Endothelial cell of umbilical vein (primary cell): Measurements from ENCODE around the gene ADAMTS12. TPM values are rescaled to one million over a fixed set of nuclear protein-coding genes. Genes with fewer than 3 reads are reported as not detected.

Experiments used
- BruUV-seq: library from RNA; stranded (reverse); fragments of 400-500 nt; replicated peaks from 2 replicates; lab custom pipeline; 2021; lab: Mats Ljungman, UMichigan
- CTCF ChIA-PET: fragments of 300-600, 350-600 bp; sonication (Branson Sonifier 250); formaldehyde crosslinking; loops from one replicate; lab custom pipeline; 2021; ENCODE audit warnings: antibody characterized with exemption, inconsistent platforms; lab: Charles Lee
- POLR2A ChIA-PET: fragments of 300-600, 350-600 bp; sonication (Branson Sonifier 250); formaldehyde crosslinking; loops from one replicate; lab custom pipeline; 2021; ENCODE audit warnings: antibody characterized with exemption, inconsistent platforms; lab: Charles Lee
- DNase-seq: peaks from one replicate; pipeline ENCODE4 v3.0.0-alpha.2; 2011; ENCODE audit warnings: low read depth, low spot score
- FAIRE-seq: peaks from 2 replicates; lab custom pipeline; 2011; peaks lifted over from hg19 to GRCh38; lab: Jason Lieb, UNC
- H2AFZ ChIP-seq: 2 replicates; pipeline ENCODE4 v1.6.0; 2012; ENCODE audit warnings: low read depth, low read length, control low read depth, inconsistent platforms
- H3K27ac ChIP-seq: 2 replicates; pipeline ENCODE4 v1.5.1; 2011; ENCODE audit warnings: low read depth, mild to moderate bottlenecking, control low read depth, low read length, moderate library complexity; ENCODE audit not compliant: insufficient read depth
- H3K27me3 ChIP-seq, 2 experiments: 2 replicates each; pipeline versions ENCODE4 v1.6.0 to v1.6.1; 2011; ENCODE audit warnings: low read length in 2 of 2, mixed read lengths in 1 of 2; ENCODE audit not compliant: control insufficient read depth in 2 of 2, insufficient read depth in 2 of 2
- H3K36me3 ChIP-seq, 2 experiments: 2 replicates in 1 of 2; 3 replicates in 1 of 2; pipeline ENCODE4 v1.5.1; 2011; ENCODE audit warnings: low read length in 2 of 2, mild to moderate bottlenecking in 1 of 2, moderate library complexity in 1 of 2; ENCODE audit not compliant: control insufficient read depth in 2 of 2, insufficient read depth in 2 of 2; ENCODE audit errors: extremely low read depth in 1 of 2
- H3K4me1 ChIP-seq: 3 replicates; pipeline ENCODE4 v1.5.1; 2011; ENCODE audit warnings: mild to moderate bottlenecking, low read length; ENCODE audit not compliant: control insufficient read depth, insufficient read depth; ENCODE audit errors: extremely low read depth
- H3K4me2 ChIP-seq: 2 replicates; pipeline ENCODE4 v1.6.1; 2011; ENCODE audit warnings: low read length, control low read depth, mixed read lengths; ENCODE audit not compliant: insufficient read depth
- H3K4me3 ChIP-seq, 3 experiments: fragments of 200-600 bp in 1 of 3; sonication (generic), shearing (Covaris generic) in 1 of 3; replicated peaks in 1 of 3; 2 replicates each; pipeline ENCODE4 v1.5.1; 2011 to 2016; ENCODE audit warnings: control low read depth in 3 of 3, low read length in 3 of 3, mild to moderate bottlenecking in 2 of 3, inconsistent platforms in 1 of 3, low read depth in 1 of 3, moderate library complexity in 1 of 3; ENCODE audit not compliant: insufficient read depth in 1 of 3
- H3K79me2 ChIP-seq: 2 replicates; pipeline ENCODE4 v1.6.0; 2012; ENCODE audit warnings: low read length, inconsistent platforms; ENCODE audit not compliant: control insufficient read depth, insufficient read depth
- H3K9ac ChIP-seq: replicated peaks from 2 replicates; pipeline ENCODE3; 2011; ENCODE audit warnings: low read length, control low read depth; ENCODE audit not compliant: insufficient read depth; ENCODE audit errors: extremely low read depth
- H3K9me1 ChIP-seq: replicated peaks from 3 replicates; pipeline ENCODE4 v1.6.0; 2011; ENCODE audit warnings: mild to moderate bottlenecking, low read length; ENCODE audit not compliant: control insufficient read depth, insufficient read depth; ENCODE audit errors: extremely low read depth
- H3K9me3 ChIP-seq: replicated peaks from 2 replicates; pipeline ENCODE4 v1.5.1; 2012; ENCODE audit warnings: low read length, inconsistent platforms; ENCODE audit not compliant: control insufficient read depth, insufficient read depth
- H4K20me1 ChIP-seq: replicated peaks from 2 replicates; pipeline ENCODE3; 2011; ENCODE audit warnings: mild to moderate bottlenecking, low read length; ENCODE audit not compliant: control insufficient read depth, insufficient read depth; ENCODE audit errors: extremely low read depth
- CTCF ChIP-seq, 2 donors: IDR thresholded peaks; 1 replicate in 1 of 2; 2 replicates in 1 of 2; pipeline ENCODE4 v1.5.1; 2011; ENCODE audit warnings: low read length in 2 of 2, mild to moderate bottlenecking in 2 of 2, moderate library complexity in 2 of 2, control low read depth in 1 of 2, inconsistent platforms in 1 of 2, low read depth in 1 of 2; ENCODE audit not compliant: insufficient read depth in 1 of 2; ENCODE audit errors: extremely low read depth in 1 of 2
- EZH2 ChIP-seq: IDR thresholded peaks from 2 replicates; pipeline ENCODE4 v1.6.1; 2012; ENCODE audit warnings: borderline replicate concordance, low read depth, mild to moderate bottlenecking, moderate library complexity, low read length, inconsistent platforms; ENCODE audit not compliant: severe bottlenecking
- FOS ChIP-seq: IDR thresholded peaks from 2 replicates; pipeline ENCODE4 v1.6.1; 2011; ENCODE audit warnings: mild to moderate bottlenecking, low read length, moderate library complexity, borderline replicate concordance; ENCODE audit not compliant: insufficient read depth
- GATA2 ChIP-seq: IDR thresholded peaks from 2 replicates; pipeline ENCODE4 v1.7.0; 2011; ENCODE audit warnings: low read depth, mild to moderate bottlenecking, moderate library complexity, mixed read lengths, low read length; ENCODE audit not compliant: insufficient read length, insufficient read depth
- JUN ChIP-seq: IDR thresholded peaks from 2 replicates; pipeline ENCODE4 v1.6.1; 2011; ENCODE audit warnings: borderline replicate concordance, low read depth; ENCODE audit not compliant: insufficient read length, insufficient read depth
- MAX ChIP-seq: IDR thresholded peaks from 2 replicates; pipeline ENCODE4 v1.6.1; 2011; ENCODE audit not compliant: insufficient read depth, insufficient read length
- MYC ChIP-seq: IDR thresholded peaks from one replicate; pipeline ENCODE4 v1.6.1; 2011; ENCODE audit warnings: mild to moderate bottlenecking, low read depth, low read length
- POLR2A ChIP-seq: IDR thresholded peaks from 2 replicates; pipeline ENCODE4 v1.6.1; 2012; ENCODE audit warnings: low read depth, mild to moderate bottlenecking, control low read depth, low read length
- POLR2AphosphoS5 ChIP-seq: IDR thresholded peaks from 2 replicates; pipeline ENCODE4 v1.6.1; 2012; ENCODE audit warnings: low read depth, mild to moderate bottlenecking, control low read depth, low read length, moderate library complexity; ENCODE audit not compliant: insufficient read depth
- dilution Hi-C: fragments of 300-500 bp; cut with MboI; formaldehyde crosslinking; loops from one replicate; pipeline ENCODE4 v1.15.0; 2019; ENCODE audit warnings: low sequenced_read_pairs; ENCODE audit not compliant: extremely low pct_ligation_motif_present
- intact Hi-C: fragments of 100-400 bp; cut with micrococcal nuclease; formaldehyde crosslinking; loops from one replicate; pipeline ENCODE4 v1.10.0; 2022
- polyA plus RNA-seq, 4 experiments: library from polyadenylated mRNA; depleted of rRNA in 3 of 4; stranded (reverse) in 3 of 4; unstranded in 1 of 4; fragments of >200 nt; gene quantifications; 2 replicates each; pipeline versions ENCODE4 v1.2.1 to v1.2.3, GENCODE V29; 2011 to 2012; ENCODE audit warnings: missing spikeins in 1 of 4
- total RNA-seq: library from RNA; stranded (reverse); gene quantifications from 2 replicates; pipeline ENCODE4 v1.2.3, GENCODE V29; 2021

The ADAMTS12 gene
- total and polyA plus RNA-seq, 2 donors (not counting 3 experiments of a cell fraction or from before 2014, with no cell fraction given), result 0.88 TPM; not detected in 1

- dilution Hi-C loops, result no loop called here
- CTCF ChIA-PET, result interaction anchor here (0.9 kb wide), 1 partner anchor 13 kb away, joined by 5 read pairs; no protein-coding TSS in a partner anchor
- POLR2A ChIA-PET, result no interaction called here
- H3K79me2 ChIP-seq, result no peaks in the 10 kb centered on the region
- H4K20me1 ChIP-seq, result no peaks in the 10 kb centered on the region
- intact Hi-C loops, result no loop called here
- H3K9me1 ChIP-seq, result no peaks in the 10 kb centered on the region
- TF ChIP-seq JUN (no peak), MAX (no peak), GATA2 (no peak), POLR2A (no peak), CTCF (IDR thresholded peaks at IDR 0.05; ENCODE audit: extremely low read depth in 1 of 2, insufficient read depth in 1 of 2, low read depth in 1 of 2, low read length in 2 of 2) (no peak), FOS (no peak), POLR2AphosphoS5 (no peak), MYC (no peak), EZH2 (no peak)
- peak; percentile 70 for DNase-seq
- no peaks in the 10 kb centered on the region for H3K36me3 ChIP-seq
- no peak overlapping the region for H2AFZ ChIP-seq
- no TSS peak for BruUV-seq
- no peak overlapping the region for H3K4me2 ChIP-seq
- no peaks in the 10 kb centered on the region for H3K27me3 ChIP-seq
- H3K27ac ChIP-seq, result no peak overlapping the region
- H3K9me3 ChIP-seq, result no peaks in the 10 kb centered on the region
- no peak overlapping the region for H3K9ac ChIP-seq
- peaks cover 19% of the 10 kb centered on the region for H3K4me1 ChIP-seq
- H3K4me3 ChIP-seq, result no peak overlapping the region
- peak; percentile 73 for FAIRE-seq
These were observed 49.3 kb downstream of the ADAMTS12 start for GRCh38 chr5:33842456-33842855.
